WTC11 (cell line): ENCODE measurements around the gene EDARADD.

Experiments used
- JUN ChIP-seq: sonication (generic); formaldehyde crosslinking; IDR thresholded peaks from 2 replicates; pipeline ENCODE4 v1.8.0; 2023; ENCODE audit warnings: mild to moderate bottlenecking, missing genetic modification reagents
- NFYB ChIP-seq: sonication (generic); formaldehyde crosslinking; conservative IDR thresholded peaks from 2 replicates; pipeline ENCODE4 v1.8.0; 2022; ENCODE audit warnings: low read depth, missing genetic modification reagents
- NR1H2 ChIP-seq: sonication (generic); formaldehyde crosslinking; IDR thresholded peaks from 2 replicates; pipeline ENCODE4 v1.9.0; 2021; ENCODE audit warnings: mild to moderate bottlenecking, moderate library complexity, missing genetic modification reagents
- SP1 ChIP-seq: sonication (generic); formaldehyde crosslinking; conservative IDR thresholded peaks from 2 replicates; pipeline ENCODE4 v1.8.1; 2022; ENCODE audit warnings: missing genetic modification reagents
- ZNF121 ChIP-seq: sonication (generic); formaldehyde crosslinking; IDR thresholded peaks from 2 replicates; pipeline ENCODE4 v1.8.0; 2023; ENCODE audit warnings: missing genetic modification reagents
- TF ChIP-seq, protein P1 (sequence below): fragments of 200-600 bp; IDR thresholded peaks from 2 replicates; pipeline ENCODE4 v1.8.0; 2022; ENCODE audit warnings: antibody characterized with exemption

- TF ChIP-seq NR1H2, result no peak
- TF ChIP-seq, protein P1, sequence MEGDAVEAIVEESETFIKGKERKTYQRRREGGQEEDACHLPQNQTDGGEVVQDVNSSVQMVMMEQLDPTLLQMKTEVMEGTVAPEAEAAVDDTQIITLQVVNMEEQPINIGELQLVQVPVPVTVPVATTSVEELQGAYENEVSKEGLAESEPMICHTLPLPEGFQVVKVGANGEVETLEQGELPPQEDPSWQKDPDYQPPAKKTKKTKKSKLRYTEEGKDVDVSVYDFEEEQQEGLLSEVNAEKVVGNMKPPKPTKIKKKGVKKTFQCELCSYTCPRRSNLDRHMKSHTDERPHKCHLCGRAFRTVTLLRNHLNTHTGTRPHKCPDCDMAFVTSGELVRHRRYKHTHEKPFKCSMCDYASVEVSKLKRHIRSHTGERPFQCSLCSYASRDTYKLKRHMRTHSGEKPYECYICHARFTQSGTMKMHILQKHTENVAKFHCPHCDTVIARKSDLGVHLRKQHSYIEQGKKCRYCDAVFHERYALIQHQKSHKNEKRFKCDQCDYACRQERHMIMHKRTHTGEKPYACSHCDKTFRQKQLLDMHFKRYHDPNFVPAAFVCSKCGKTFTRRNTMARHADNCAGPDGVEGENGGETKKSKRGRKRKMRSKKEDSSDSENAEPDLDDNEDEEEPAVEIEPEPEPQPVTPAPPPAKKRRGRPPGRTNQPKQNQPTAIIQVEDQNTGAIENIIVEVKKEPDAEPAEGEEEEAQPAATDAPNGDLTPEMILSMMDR, result no peak
- TF ChIP-seq JUN (CRISPR knock-in tag), result no peak
- TF ChIP-seq SP1 (CRISPR knock-in tag), result no peak
- no peak for TF ChIP-seq ZNF121 (CRISPR knock-in tag)
- TF ChIP-seq NFYB (CRISPR knock-in tag), result no peak
Observed at GRCh38 chr1:236425031-236425663, 31.1 kb downstream of the EDARADD start.
